OCI-M2 (cell line): ENCODE measurements around the gene SCGB3A2.

Source experiments
- DNase-seq: peaks from one replicate; lab custom pipeline; 2025; ENCODE audit not compliant: unreplicated experiment; lab: John Stamatoyannopoulos, UW

SCGB3A2 gene

GRCh38 chr5:147902609-147903115 lies 24.2 kb downstream of the SCGB3A2 start:
- DNase-seq, result no peak

- no peak for DNase-seq
These were observed 25.6 kb downstream of the SCGB3A2 start for GRCh38 chr5:147904110-147904509.

DNA sequence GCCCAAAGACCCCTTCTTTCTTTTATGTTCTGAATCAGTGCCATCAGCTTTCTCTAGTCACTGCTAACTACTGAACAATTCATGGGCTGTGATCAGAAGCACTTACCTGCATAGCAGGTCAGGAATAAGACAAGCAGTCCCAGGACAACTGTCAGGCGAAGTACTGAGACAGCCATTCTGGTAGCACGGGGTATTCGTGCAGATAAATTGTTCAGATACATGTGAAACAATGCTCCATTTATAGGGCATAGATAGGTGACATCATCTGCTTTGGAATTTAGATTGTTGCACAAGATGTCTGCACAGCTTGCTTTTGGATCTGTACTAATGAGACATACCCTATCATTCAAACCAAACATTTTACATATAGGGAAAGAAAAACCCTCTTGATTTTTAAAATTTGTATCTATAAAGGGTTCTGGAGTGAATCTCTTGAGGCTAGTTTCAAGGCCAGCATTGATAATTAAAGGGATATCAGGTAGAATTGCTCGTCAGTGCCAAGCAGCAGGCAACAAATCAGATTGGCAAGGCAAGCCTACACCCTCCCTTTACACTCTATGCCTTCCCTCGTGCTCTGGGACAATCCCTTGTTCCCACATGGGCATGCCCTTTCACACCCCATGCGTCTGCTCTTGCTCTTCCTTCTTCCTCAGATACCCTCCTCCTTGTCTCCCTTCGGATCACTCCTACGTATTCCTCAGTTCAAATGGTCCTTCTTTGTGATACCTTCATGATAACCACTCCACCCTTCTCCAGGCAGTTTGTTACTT lies 28.0 kb downstream of the SCGB3A2 start, which contains the start of gene C5orf46:
TSS of gene C5orf46 (minus strand) at position 213 of the 770 bp plus-strand sequence. CDS start at position 176, 37 bp downstream.
- no peak for DNase-seq

GRCh38 chr5:147911427-147911826 lies 32.9 kb downstream of the SCGB3A2 start:
- no peak for DNase-seq

- DNase-seq, result no peak
These were observed 33.5 kb downstream of the SCGB3A2 start for GRCh38 chr5:147912011-147912410.

DNA sequence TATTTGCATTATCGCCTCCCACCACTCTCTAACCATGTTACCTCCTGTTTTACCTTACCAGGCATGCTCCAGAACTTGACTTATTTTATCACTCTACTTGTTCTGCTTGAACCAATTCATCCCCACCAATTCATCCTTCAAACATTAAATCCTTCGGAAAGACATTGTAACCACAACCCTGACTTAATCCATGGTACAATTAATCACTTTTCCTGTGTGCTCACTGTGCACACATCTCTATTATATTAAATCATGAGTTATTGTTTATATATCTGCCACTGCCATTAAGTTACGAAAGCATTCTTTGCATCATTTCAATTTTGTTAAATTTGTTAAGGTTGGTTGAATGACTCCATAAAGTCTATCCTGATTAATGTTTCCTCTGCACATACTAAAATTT lies 35.3 kb downstream of the SCGB3A2 start:
- no peak for DNase-seq

DNA sequence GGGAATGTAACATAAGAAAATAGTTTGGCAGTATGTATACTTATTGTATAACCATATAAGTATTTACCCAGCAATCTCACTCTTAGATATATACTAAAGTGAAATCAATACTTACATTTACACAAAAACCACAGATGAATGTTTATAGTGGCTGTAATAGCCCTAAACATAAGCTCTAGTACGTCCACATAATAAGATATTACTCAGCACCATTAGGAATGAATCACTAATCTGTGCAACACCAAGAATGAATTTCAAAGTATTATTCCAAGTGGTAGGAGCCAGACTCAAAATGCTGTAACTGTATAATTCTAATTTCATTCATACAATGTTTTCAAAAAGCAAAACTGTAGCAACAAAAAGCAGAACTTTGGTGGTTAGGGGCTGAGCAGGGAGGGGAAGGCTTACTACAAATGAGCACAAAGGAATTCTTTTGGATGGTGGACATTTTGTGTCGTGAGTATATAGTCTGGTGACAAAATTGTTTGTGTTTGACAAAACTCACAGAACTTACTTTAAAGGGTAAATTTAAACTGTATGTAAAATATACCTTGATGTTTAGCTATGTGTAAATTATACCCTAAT lies 39.7 kb downstream of the SCGB3A2 start:
- DNase-seq, result no peak

DNA sequence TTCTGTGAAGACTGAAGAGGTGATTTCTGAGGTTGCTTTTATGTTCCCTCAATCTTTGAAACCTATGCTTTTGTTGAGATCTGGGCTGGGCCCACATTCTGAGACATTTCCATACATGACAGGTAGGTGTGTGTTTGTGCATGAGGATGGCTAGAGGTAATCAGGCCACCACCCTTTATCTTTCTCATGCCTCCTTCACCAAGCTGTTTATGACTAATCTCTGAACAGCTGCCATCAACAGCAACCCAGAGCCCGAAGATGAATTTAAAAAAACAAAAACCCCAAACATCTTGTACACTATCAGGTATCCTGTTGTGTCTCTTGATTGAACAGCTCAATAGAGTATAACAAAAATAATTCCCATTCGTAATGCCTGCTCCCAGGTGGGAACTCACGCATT lies 40.4 kb downstream of the SCGB3A2 start:
- no peak for DNase-seq

GRCh38 chr5:147920420-147921030 lies 42.0 kb downstream of the SCGB3A2 start:
- DNase-seq, result no peak

- DNase-seq, result no peak
These were observed 42.6 kb downstream of the SCGB3A2 start for GRCh38 chr5:147921136-147921535.

DNA sequence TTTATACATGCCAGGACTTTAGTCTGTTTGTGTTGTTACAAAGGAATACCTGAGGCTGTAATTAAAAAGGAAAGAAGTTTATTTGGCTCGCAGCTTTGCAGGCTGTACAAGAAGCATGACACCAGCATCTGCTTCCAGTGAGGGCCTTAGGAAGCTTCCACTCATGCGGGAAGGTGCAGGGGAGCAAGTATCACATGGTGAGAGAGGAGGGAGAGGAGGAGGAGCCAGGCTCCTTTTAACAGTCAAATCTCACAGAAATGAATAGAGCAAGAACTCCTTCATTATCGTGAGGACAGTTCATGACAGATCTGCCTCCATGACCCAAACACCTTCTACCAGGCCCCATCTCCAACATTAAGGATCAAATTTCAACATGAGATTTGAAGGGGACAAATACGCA lies 46.5 kb downstream of the SCGB3A2 start:
- no peak for DNase-seq

DNA sequence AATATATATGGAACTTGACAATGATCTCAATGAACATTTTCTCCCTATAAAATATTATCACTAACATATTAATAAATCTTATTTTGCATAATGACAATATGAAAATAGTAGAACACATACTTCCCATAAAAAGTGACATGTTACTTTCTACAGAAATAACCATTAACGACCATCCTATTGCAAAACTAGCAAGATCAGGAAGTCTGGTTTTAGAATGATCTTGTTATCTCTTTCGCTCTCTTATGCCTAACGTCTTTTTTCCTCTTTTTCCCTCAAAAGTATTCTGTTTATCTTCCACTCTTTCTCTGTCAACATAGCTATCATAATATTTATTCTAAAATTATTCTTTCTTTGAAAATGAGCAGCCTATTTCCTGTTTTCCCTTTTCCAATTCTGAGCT lies 49.4 kb downstream of the SCGB3A2 start:
- no peak for DNase-seq

DNA sequence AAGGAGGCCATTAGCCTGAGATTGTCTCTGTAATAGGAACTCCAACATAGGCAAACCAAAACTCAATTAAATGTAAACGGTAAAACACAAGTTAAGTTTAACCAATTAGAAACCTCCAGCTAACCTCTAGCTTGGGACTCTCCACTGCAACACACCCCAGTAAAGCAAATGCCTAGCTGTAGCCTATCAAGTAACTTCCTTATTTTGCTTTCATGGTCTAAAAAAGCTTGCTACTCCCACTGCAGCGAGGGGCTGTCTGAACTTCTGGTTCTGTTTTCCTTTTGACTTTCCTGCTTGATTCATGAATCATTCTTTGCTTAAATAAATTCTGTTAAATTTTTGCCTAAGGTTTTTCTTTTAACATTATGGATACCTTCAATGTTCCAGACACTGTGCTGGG lies 52.3 kb downstream of the SCGB3A2 start:
- no peak for DNase-seq
